ACHN (cell line): ENCODE data around the gene MCOLN1.
"Not testable (repeated sequence)": the region's sequence is repeated elsewhere in the genome, so short reads cannot be mapped to it uniquely, and the experiment has no call there.

Experiments used
- DNase-seq: peaks from one replicate; pipeline ENCODE4 v3.0.0-alpha.2; 2015
- in situ Hi-C: cut with HindIII; loops from 2 replicates; pipeline ENCODE4 v1.10.0; 2017; ENCODE audit warnings: low sequenced_read_pairs, low pct_ligation_motif_present, low pct_unique_long_range_greater_than_20kb

MCOLN1 gene

DNA sequence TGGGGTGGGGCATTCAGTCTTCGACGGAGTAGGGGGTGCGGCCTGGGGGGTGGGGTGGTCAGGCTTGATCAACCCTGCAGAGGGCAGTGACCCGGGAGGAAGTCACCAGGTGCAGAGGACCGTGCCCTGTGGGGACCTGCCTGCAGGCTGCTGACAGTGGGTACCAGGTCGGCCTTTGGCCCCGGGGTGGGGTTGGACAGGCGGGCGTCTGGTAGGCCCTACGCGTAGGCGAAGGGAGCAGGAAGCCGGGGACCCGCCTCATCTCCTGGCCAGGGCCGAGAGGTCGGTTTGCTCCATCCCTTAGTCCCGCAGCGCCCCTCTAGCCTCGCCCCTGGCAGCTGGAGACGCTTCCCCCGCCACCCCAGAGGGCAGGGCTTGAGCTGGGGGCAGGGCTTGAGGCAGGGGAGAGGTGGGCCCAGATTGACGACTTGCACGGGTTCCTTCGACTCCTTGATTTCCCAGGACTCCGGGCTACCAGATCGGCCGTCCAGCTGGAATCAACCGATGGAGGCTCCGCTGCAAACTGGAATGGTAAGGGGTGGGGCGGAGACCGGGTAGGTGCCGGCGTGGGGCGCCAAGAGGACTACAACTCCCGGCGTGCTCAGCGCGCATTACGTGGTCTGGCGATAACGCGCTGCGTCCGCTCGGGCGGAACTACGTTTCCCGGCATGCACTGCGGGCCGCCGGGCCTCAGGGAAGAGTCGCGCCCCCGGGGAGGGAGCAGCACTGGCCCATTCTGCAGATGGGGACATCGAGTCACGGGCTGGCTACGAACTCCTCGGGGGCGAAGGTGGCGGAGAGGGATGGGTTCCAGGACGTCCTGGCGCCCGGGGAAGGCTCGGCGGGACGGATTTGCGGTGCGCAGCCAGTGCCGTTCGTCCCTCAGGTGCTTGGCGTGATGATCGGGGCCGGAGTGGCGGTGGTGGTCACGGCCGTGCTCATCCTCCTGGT lies 12.9 kb downstream of the MCOLN1 start, which contains the start of gene PNPLA6:
Gene PNPLA6, plus strand, starts transcription at position 671 of the 951 bp plus-strand sequence. Its CDS starts 72 bp downstream, at position 743.
- DNase-seq, result peak; percentile 92
- in situ Hi-C loops, result no loop called here

GRCh38 chr19:7535998-7536695 lies 13.7 kb downstream of the MCOLN1 start:
- in situ Hi-C loops, result no loop called here
- no peak for DNase-seq

DNA sequence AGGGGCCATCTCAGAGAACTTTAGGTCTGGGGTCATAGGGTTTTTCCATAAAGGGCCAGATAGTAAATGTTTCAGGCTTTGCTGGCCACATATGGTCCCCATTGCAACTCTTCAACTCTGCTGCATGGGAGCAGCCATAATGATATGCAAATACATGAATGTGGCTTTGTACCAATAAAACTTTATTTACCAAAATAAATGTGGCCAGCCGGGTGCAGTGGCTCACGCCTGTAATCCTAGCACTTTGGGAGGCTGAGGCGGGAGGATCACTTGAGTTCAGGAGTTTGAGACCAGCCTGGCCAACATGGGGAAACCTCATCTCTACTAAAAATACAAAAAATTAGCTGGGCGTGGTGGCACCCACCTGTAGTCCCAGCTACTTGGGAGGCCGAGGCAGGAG lies 16.6 kb downstream of the MCOLN1 start:
- DNase-seq, in situ Hi-C loops: not testable (repeated sequence)

DNA sequence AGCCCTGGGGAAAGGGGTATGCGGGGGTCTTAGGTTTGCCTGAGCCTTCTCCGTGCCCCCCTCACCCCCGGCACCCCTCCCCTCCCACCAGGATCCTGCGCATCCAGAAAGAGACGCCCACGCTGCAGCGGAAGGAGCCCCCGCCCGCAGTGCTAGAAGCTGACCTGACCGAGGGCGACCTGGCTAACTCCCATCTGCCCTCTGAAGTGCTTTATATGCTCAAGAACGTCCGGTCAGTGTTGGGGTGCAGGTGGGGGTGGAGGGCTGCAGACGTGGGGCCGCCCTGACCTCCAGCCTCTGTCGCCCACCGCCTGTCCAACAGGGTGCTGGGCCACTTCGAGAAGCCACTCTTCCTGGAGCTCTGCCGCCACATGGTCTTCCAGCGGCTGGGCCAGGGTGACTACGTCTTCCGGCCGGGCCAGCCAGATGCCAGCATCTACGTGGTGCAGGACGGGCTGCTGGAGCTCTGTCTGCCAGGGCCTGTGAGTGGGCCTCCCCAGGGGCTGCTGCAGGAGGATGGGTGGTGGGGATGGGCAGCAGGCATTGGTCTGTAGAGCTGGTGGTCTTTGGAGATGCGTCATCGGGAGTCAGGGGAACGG lies 17.5 kb downstream of the MCOLN1 start:
- in situ Hi-C loops, result no loop called here
- DNase-seq, result no peak

- in situ Hi-C loops, result no loop called here
- no peak for DNase-seq
Measured at GRCh38 chr19:7540761-7541474, 18.5 kb downstream of the MCOLN1 start.

GRCh38 chr19:7541475-7541824 lies 19.0 kb downstream of the MCOLN1 start:
- in situ Hi-C loops, result no loop called here
- no peak for DNase-seq

- DNase-seq, result no peak
- in situ Hi-C loops, result no loop called here
Measured at GRCh38 chr19:7541828-7542443, 19.5 kb downstream of the MCOLN1 start.

DNA sequence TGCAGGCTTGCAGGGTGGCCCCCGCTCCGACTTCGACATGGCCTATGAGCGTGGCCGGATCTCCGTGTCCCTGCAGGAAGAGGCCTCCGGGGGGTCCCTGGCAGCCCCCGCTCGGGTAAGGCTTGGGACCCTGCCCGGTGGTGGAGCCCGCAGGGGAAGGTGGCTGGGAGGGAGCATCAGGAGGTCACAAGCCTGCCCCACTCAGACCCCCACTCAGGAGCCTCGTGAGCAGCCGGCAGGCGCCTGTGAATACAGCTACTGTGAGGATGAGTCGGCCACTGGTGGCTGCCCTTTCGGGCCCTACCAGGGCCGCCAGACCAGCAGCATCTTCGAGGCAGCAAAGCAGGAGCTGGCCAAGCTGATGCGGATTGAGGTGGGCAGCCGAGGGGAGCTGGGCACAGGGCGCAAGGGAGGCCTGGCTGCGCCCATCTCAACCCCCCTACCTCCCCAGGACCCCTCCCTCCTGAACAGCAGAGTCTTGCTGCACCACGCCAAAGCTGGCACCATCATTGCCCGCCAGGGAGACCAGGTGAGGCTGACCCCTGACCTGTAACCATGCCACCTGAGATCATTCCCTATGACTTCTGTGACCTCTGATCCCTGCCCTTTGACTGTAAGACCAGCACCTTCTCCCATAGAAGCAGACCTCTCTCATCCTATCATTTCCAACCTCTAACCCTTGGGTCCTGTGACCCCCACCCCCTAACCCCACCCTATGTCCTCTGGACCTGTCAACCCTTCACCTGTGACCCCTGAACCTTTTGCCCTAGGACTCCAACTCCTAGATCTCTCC lies 20.3 kb downstream of the MCOLN1 start:
- in situ Hi-C loops, result no loop called here
- DNase-seq, result no peak

DNA sequence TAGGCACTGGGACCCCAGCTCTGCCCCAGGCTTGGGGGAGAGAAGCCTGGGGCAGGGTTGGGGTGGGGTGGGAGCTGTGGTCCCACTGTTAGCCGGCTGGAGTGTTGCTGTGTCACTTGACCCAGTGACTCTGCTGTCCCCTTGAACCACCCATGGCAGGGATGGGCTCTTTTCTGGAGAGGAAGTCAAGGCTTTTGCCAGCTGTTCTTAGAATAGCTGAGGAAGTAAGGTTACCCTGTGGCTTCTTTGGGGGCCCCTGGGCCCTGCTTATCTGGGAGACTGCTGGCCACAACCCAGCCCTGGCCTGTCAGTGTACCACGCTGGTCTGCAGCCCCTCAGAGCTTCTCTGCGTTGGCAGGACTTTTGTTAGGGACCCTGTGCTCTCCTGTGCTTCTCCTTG lies 22.2 kb downstream of the MCOLN1 start:
- DNase-seq, result no peak
- in situ Hi-C loops, result no loop called here

GRCh38 chr19:7545300-7545699 lies 22.9 kb downstream of the MCOLN1 start:
- in situ Hi-C loops, result no loop called here
- DNase-seq, result no peak

DNA sequence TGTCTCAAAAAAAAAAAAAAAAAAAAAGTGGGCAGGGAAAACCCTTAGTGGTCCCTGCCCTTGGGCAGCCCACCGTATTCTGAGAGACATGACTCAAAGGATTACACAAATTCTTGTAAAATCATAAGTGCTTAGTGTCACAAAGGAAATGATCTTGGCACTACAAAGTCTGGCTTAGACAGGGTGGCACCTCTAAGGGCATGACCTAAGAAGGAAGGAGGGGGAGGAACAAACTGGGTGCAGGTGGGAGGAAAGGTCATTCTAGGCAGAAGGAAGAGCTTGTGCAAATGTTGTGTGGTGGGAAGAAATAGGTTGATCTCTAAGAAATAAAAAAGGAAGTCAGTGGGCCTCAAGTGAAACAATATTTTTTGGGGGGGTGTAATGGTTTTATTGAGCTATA lies 23.5 kb downstream of the MCOLN1 start:
- no peak for DNase-seq
- in situ Hi-C loops, result no loop called here

DNA sequence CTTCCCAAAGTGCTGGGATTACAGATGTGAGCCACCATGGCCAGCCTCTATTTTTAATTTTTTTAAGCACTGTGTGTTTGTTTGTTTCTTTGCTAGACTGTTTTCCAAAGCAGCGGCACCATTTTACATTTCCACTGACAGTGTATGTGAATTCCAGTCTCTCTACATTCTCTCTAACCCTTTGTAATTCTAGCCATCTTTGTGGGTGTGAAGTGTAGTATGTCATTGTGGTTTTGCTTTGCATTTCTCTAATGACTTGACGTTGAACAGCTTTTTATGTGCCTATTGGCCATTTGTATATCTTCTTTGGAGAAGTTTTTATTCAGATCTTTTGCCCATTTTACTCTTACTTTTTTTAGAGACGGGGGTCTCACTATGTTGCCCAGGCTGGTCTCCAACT lies 24.7 kb downstream of the MCOLN1 start:
- in situ Hi-C loops, result no loop called here
- DNase-seq, result no peak

GRCh38 chr19:7549429-7550148 lies 27.2 kb downstream of the MCOLN1 start:
- in situ Hi-C loops, result no loop called here
- no peak for DNase-seq

DNA sequence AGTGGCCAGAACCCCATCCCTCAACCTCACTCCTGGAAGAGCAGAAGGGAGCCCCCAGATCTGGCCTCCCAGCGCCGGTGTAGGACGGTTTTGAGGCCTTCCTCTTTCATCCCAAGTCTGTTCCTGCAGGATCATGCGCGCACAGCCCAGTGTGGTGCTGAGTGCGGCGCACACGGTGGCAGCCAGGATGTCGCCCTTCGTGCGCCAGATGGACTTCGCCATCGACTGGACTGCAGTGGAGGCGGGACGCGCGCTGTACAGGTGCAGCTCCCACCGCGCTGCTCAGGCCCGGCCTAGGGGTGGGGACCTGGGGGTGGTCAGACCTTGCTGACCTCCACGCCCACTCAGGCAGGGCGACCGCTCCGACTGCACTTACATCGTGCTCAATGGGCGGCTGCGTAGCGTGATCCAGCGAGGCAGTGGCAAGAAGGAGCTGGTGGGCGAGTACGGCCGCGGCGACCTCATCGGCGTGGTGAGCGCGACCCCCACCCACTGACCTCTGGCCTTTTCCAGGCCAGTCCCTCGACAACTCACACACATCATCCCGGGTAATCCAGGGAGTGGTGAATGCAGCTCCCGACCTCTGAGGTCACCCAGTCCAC lies 27.8 kb downstream of the MCOLN1 start:
- in situ Hi-C loops, result no loop called here
- DNase-seq, result no peak

DNA sequence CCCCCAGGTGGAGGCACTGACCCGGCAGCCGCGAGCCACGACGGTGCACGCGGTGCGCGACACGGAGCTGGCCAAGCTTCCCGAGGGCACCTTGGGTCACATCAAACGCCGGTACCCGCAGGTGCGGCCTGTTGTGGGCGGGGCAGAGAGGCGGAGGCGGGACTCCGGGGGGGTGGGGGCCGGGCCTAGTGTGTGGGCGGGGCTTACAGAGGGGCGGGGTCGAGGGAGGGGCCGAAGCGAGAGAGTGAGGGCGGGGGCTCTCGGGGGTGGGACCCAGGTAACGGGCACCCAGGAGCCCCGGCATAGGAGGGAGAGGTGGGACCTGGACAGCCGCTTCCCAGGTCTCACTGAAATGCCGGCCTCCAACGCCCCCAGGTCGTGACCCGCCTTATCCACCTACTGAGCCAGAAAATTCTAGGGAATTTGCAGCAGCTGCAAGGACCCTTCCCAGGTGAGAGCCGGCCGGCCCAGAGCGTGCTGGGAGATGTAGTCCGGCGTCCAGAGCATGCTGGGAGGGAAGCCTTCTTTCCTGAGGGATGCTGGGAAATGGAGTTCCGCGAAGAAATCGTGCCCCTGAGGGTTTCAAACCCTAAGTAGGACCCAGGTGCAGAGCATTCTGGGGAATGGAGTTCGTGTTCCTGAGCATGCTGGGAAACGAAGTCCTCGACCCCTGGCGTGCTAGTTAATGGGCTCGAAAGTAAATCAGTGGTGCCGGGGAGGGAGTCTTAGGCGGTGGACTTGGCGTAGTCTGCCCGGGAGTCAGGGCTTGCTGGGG lies 28.8 kb downstream of the MCOLN1 start:
- in situ Hi-C loops, result no loop called here

DNA sequence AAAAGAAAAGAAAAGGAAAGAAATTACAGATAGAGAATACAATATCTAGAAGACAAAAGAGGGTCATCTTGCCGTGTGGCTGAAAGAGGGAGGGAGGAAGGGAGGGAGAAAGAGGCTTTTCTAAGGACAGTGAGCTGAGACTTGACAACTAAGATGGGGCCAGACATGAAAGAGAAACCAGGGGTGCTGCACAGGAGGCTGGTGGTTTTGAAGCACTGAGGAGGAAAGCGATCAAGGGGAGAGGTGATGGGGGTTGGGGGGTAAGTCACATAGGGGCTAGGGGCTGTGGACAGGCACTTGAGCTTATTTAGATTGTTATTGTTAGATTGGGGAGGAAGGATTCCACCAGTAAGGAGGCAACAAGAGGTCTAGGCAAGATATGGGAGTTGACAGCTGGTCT lies 30.4 kb downstream of the MCOLN1 start:
- in situ Hi-C loops, result no loop called here
- no peak for DNase-seq

More for the DNA sequence above, 28.8 kb downstream of the MCOLN1 start:
- no peak for DNase-seq
